ENCODE results near the gene WASHC3. TPM values are rescaled to one million over a fixed set of nuclear protein-coding genes. Genes with fewer than 3 reads are reported as not detected.

Gene WASHC3
- total RNA-seq, 4 donors from 2014 or later: 36.3 to 60.8 (median 51.1) TPM

- peaks cover 0 to 65% (median 0%) of the 10 kb centered on the region in 3 donors for H3K36me3 ChIP-seq
- no peaks in the 10 kb centered on the region for H3K9me3 ChIP-seq
- WGBS, 2 donors: 56 to 75% methylated on average over 1 of the region's 1 CpG
- intact Hi-C loops (cut with DNase I): no loop called here
- no peak for TF ChIP-seq CTCF (IDR thresholded peaks at IDR 0.05)
- no peak for TF ChIP-seq POLR2A (IDR thresholded peaks at IDR 0.05)
- no peaks in the 10 kb centered on the region for H3K27me3 ChIP-seq
- no peak overlapping the region for H3K4me3 ChIP-seq
- H3K4me1 ChIP-seq: no peaks in the 10 kb centered on the region
- no peak overlapping the region for H3K27ac ChIP-seq
- no peak for DNase-seq
Observed at GRCh38 chr12:102016472-102016871, 45.3 kb downstream of the WASHC3 start.

- H3K36me3 ChIP-seq: peaks cover 0 to 50% (median 0%) of the 10 kb centered on the region in 3 donors
- no peaks in the 10 kb centered on the region for H3K9me3 ChIP-seq
- intact Hi-C loops (cut with DNase I): no loop called here
- WGBS, 2 donors: 70 to 88% methylated on average over 7 to 8 of the region's 8 CpGs
- no peak overlapping the region for H3K4me3 ChIP-seq
- no peak overlapping the region for H3K27ac ChIP-seq
- TF ChIP-seq CTCF (IDR thresholded peaks at IDR 0.05): no peak
- TF ChIP-seq POLR2A (IDR thresholded peaks at IDR 0.05): no peak
- no peak for DNase-seq
- H3K4me1 ChIP-seq: no peaks in the 10 kb centered on the region
- H3K27me3 ChIP-seq: no peaks in the 10 kb centered on the region
Observed at GRCh38 chr12:102010265-102010994, 51.4 kb downstream of the WASHC3 start.

GRCh38 chr12:102009796-102010195, 52.0 kb downstream of the WASHC3 start:
- intact Hi-C loops (cut with DNase I): no loop called here
- peaks cover 0 to 46% (median 0%) of the 10 kb centered on the region in 3 donors for H3K36me3 ChIP-seq
- no peak overlapping the region for H3K4me3 ChIP-seq
- no peaks in the 10 kb centered on the region for H3K4me1 ChIP-seq
- DNase-seq: no peak
- H3K27me3 ChIP-seq: no peaks in the 10 kb centered on the region
- 97 to 100% methylated on average over 3 of the region's 3 CpGs for WGBS, 2 donors
- H3K27ac ChIP-seq: no peak overlapping the region
- no peak for TF ChIP-seq POLR2A (IDR thresholded peaks at IDR 0.05)
- TF ChIP-seq CTCF (IDR thresholded peaks at IDR 0.05): no peak
- no peaks in the 10 kb centered on the region for H3K9me3 ChIP-seq

- Histone ChIP-seq H3K9me3 (no peaks in the 10 kb centered on the region), H3K27ac (no peak overlapping the region), H3K4me3 (no peak overlapping the region), H3K27me3 (no peaks in the 10 kb centered on the region), H3K4me1 (no peaks in the 10 kb centered on the region), H3K36me3 (peaks cover 0 to 45% (median 0%) of the 10 kb centered on the region in 3 donors)
- DNase-seq: no peak
- intact Hi-C loops (cut with DNase I): no loop called here
- TF ChIP-seq CTCF (IDR thresholded peaks at IDR 0.05) (no peak), POLR2A (IDR thresholded peaks at IDR 0.05) (no peak)
- 43 to 87% methylated on average over 1 of the region's 1 CpG for WGBS, 2 donors
Observed at GRCh38 chr12:102008615-102009126, 53.1 kb downstream of the WASHC3 start.

- Histone ChIP-seq H3K4me3 (no peak overlapping the region), H3K27ac (no peak overlapping the region), H3K9me3 (no peaks in the 10 kb centered on the region), H3K36me3 (peaks cover 0 to 12% (median 0%) of the 10 kb centered on the region in 3 donors), H3K4me1 (no peaks in the 10 kb centered on the region), H3K27me3 (no peaks in the 10 kb centered on the region)
- WGBS, 2 donors: 83% methylated on average over 5 of the region's 5 CpGs
- no peak for DNase-seq
- no peak for TF ChIP-seq POLR2A (IDR thresholded peaks at IDR 0.05)
- TF ChIP-seq CTCF (IDR thresholded peaks at IDR 0.05): no peak
- intact Hi-C loops (cut with DNase I): no loop called here
Observed at GRCh38 chr12:102005256-102005655, 56.5 kb downstream of the WASHC3 start.
